Breast epithelium (tissue), 3 donors: ENCODE measurements around the gene FYN.

ENCODE experiments used
- CTCF ChIP-seq, 3 donors: fragments of 450-650 bp; IDR thresholded peaks; one replicate each; pipeline ENCODE4 v1.5.1; 2016 to 2017; ENCODE audit warnings: antibody characterized with exemption in 3 of 3, mild to moderate bottlenecking in 3 of 3, moderate library complexity in 3 of 3
- POLR2A ChIP-seq: fragments of 450-650 bp; IDR thresholded peaks from one replicate; pipeline ENCODE4 v1.6.1; 2016; ENCODE audit warnings: antibody characterized with exemption, mild to moderate bottlenecking, moderate library complexity
- POLR2AphosphoS5 ChIP-seq, 3 donors: sonication (generic); formaldehyde crosslinking; IDR thresholded peaks; one replicate each; pipeline ENCODE4 v1.6.1; 2017; ENCODE audit warnings: antibody characterized with exemption in 3 of 3

DNA sequence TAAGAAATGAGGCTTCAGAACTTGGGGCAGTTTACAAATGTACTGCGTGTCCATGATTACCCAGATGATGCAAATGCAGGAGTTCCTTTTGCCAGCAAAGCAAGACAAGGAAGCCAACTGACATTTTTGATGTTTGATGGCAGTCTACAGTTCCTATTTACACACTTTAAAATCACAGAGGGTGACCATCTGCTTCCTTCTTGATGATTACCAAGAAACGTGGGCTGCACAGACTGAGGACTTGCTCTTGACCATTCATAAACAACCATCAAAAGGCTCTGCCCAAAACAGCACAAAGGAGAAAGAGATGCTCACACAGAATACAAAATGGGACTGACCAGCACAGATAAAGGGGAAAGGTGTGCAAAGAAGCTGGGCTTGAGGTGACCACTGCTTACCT is 187.7 kb downstream of the FYN start:
- TF ChIP-seq POLR2A: no peak
- TF ChIP-seq CTCF (IDR thresholded peaks at IDR 0.05): no peak
- TF ChIP-seq POLR2AphosphoS5 (IDR thresholded peaks at IDR 0.05): no peak
